NCI-H2029 (cell line): ENCODE data around the gene AXIN2.
"Not testable (repeated sequence)": the region's sequence is repeated elsewhere in the genome, so short reads cannot be mapped to it uniquely, and the experiment has no call there.

ENCODE experiments used
- DNase-seq: peaks from one replicate; lab custom pipeline; 2025; lab: John Stamatoyannopoulos, UW

AXIN2 gene

GRCh38 chr17:65536573-65537342 is 24.7 kb downstream of the AXIN2 start:
- DNase-seq: no peak

- no peak for DNase-seq
Observed at GRCh38 chr17:65535777-65536572, 25.5 kb downstream of the AXIN2 start.

GRCh38 chr17:65533852-65534457 is 27.5 kb downstream of the AXIN2 start:
- no peak for DNase-seq

GRCh38 chr17:65533056-65533745 is 28.2 kb downstream of the AXIN2 start:
- DNase-seq: no peak

GRCh38 chr17:65532101-65532890 is 29.2 kb downstream of the AXIN2 start:
- no peak for DNase-seq

GRCh38 chr17:65531256-65532100 is 30.0 kb downstream of the AXIN2 start:
- no peak for DNase-seq

- no peak for DNase-seq
Observed at GRCh38 chr17:65530523-65531255, 30.8 kb downstream of the AXIN2 start.

GRCh38 chr17:65529761-65530522 is 31.5 kb downstream of the AXIN2 start:
- DNase-seq: no peak

GRCh38 chr17:65529040-65529633 is 32.3 kb downstream of the AXIN2 start:
- no peak for DNase-seq

- no peak for DNase-seq
Observed at GRCh38 chr17:65527857-65528591, 33.4 kb downstream of the AXIN2 start.

- no peak for DNase-seq
Observed at GRCh38 chr17:65527381-65527780, 34.1 kb downstream of the AXIN2 start.

- DNase-seq: not testable (repeated sequence)
Observed at GRCh38 chr17:65526854-65527253, 34.6 kb downstream of the AXIN2 start.

GRCh38 chr17:65523853-65524664 is 37.4 kb downstream of the AXIN2 start:
- DNase-seq: no peak

- DNase-seq: no peak
Observed at GRCh38 chr17:65523411-65523810, 38.0 kb downstream of the AXIN2 start.

- no peak for DNase-seq
Observed at GRCh38 chr17:65522751-65523404, 38.6 kb downstream of the AXIN2 start.

- DNase-seq: no peak
Observed at GRCh38 chr17:65519462-65519861, 42.0 kb downstream of the AXIN2 start.

- no peak for DNase-seq
Observed at GRCh38 chr17:65518256-65518655, 43.2 kb downstream of the AXIN2 start.
